ENCODE measurements around the gene ADAMTSL5. TPM values are rescaled to one million over a fixed set of nuclear protein-coding genes. Genes with fewer than 3 reads are reported as not detected.
A peak's percentile ranks its signal among the peaks of the same experiment; 100 is the strongest.
"Not testable (repeated sequence)": the region's sequence is repeated elsewhere in the genome, so short reads cannot be mapped to it uniquely, and the experiment has no call there.

ADAMTSL5 gene
- total RNA-seq, 5 donors from 2014 or later (not counting 1 experiment from before 2014, with no cell fraction given): 5.7 to 7.9 (median 6.9) TPM

DNA sequence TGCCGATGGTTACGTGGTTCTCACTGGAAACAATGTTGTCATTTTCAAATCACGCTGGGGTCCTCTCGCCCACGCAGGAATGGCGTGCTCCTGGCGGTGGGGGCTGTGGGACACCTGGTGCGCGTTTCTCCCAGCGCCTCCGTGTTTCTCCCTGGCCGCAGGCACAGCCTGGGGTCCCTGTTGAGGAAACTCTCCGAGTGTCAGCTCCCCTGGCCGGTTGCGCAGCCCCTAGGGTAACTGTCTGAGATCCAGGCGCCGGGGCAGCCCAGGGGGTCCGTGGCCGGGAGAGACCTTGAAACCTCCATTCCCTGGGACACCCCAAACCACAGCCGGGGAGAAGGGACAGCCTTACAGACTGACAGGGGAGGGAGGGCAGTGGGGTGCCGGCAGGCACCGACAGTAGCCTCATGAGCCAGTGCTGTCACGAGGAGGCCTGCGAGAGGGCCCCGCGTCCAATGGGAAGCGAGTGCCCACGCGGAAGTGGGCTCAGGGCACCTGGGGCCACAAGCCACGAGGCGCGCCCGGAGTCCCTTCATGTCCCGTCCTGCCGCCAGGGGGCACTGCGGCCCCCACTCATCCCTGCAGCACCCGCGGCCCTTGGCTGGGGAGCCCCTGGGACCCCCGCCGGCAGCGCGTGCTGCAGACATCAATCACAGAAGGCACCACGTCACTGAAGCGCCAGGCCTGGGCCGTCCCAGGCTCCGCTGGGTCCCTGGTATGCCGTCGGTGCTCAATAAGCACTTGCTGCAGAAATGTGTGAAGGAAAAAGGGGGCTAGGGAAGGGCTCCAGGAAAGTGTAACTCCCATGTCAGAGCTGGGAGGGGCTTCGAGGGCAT, 9.5 kb downstream of the ADAMTSL5 start:
- no peaks in the 10 kb centered on the region for H3K36me3 Mint-ChIP-seq
- 10% methylated on average over 44 of the region's 49 CpGs for WGBS (ENCODE audit: insufficient coverage)
- ChIA-PET CTCF (no interaction called here), POLR2A (no interaction called here)
- H3K4me1 Mint-ChIP-seq: peaks cover 11 to 16% (median 14%) of the 10 kb centered on the region in 3 donors
- H3K27ac Mint-ChIP-seq: no peak overlapping the region
- ATAC-seq (replicated peaks in 1 of 4) (peak in 3 of 4 experiments; percentile 11 to 33 (median 29)), DNase-seq (peak in 29 of 35 experiments; percentile 26 to 76 (median 51))
- no peaks in the 10 kb centered on the region for H3K9me3 ChIP-seq
- H3K9me3 Mint-ChIP-seq: no peaks in the 10 kb centered on the region
- peaks cover 3 to 6% of the 10 kb centered on the region in 2 donors for H3K27me3 Mint-ChIP-seq
- H3K27ac ChIP-seq (ENCODE audit: low read length): no peak overlapping the region
- H3K4me3 Mint-ChIP-seq: peak overlapping the region in 1 of 3 donors; percentile 31
- H3K36me3 ChIP-seq (ENCODE audit: control insufficient read depth in 2 of 2, extremely low read depth in 1 of 2, insufficient read depth in 1 of 2, low read length in 1 of 2): no peaks in the 10 kb centered on the region
- H3K4me1 ChIP-seq (ENCODE audit: control insufficient read depth in 1 of 2, extremely low read depth in 1 of 2, insufficient read depth in 2 of 2, low read length in 2 of 2): peaks cover 0 to 28% of the 10 kb centered on the region in 2 experiments
- H3K27me3 ChIP-seq (replicated peaks in 1 of 2; ENCODE audit: control insufficient read depth in 2 of 2, extremely low read depth in 1 of 2, insufficient read depth in 2 of 2, low read length in 1 of 2): peaks cover 0 to 56% of the 10 kb centered on the region in 2 experiments
- no peak overlapping the region for H3K4me3 ChIP-seq (ENCODE audit: control insufficient read depth in 1 of 2, extremely low read depth in 1 of 2, low read length in 1 of 2)

DNA sequence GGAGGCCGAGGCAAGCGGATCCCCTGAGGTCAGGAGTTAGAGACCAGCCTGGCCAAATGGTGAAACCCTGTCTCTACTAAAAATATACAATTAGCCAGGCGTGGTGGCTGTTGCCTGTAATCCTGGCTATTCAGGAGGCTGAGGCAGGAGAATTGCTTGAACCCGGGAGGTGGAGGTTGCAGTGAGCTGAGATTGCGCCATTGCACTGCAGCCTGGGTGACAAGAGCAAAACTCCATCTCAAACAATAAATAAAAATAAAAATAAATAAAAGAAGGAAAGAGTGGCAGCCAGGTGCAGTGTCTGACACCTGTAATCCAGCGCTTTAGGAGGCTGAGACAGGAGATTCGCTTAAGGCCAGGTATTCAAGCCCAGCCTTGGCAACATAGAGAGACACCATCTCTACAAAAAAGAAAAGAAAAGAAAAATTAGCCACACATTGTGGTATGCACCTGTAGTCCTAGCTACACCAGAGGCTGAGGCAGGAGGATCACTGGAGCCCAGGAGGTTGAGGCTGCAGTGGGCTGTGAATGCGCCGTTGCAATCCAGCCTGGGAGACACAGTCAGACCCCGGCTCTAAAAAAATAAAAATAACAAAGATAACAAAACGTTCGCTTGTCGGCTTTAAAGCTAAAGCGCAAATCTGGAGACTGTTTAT, 10.3 kb downstream of the ADAMTSL5 start:
- peaks cover 3 to 7% of the 10 kb centered on the region in 2 donors for H3K27me3 Mint-ChIP-seq
- ChIA-PET POLR2A (no interaction called here), CTCF (no interaction called here)
- H3K4me1 ChIP-seq (ENCODE audit: control insufficient read depth in 1 of 2, extremely low read depth in 1 of 2, insufficient read depth in 2 of 2, low read length in 2 of 2): peaks cover 0 to 21% of the 10 kb centered on the region in 2 experiments
- no peak overlapping the region for H3K4me3 ChIP-seq (ENCODE audit: control insufficient read depth in 1 of 2, extremely low read depth in 1 of 2, low read length in 1 of 2)
- H3K9me3 ChIP-seq: no peaks in the 10 kb centered on the region
- no peaks in the 10 kb centered on the region for H3K36me3 Mint-ChIP-seq
- ATAC-seq (replicated peaks in 1 of 4): no peak
- H3K4me1 Mint-ChIP-seq: peaks cover 7 to 12% (median 9%) of the 10 kb centered on the region in 3 donors
- H3K36me3 ChIP-seq (ENCODE audit: control insufficient read depth in 2 of 2, extremely low read depth in 1 of 2, insufficient read depth in 1 of 2, low read length in 1 of 2): no peaks in the 10 kb centered on the region
- H3K4me3 Mint-ChIP-seq: peak overlapping the region in 1 of 3 donors; percentile 31
- no peaks in the 10 kb centered on the region for H3K9me3 Mint-ChIP-seq
- 52% methylated on average over 6 of the region's 14 CpGs for WGBS (ENCODE audit: insufficient coverage)
- H3K27me3 ChIP-seq (replicated peaks in 1 of 2; ENCODE audit: control insufficient read depth in 2 of 2, extremely low read depth in 1 of 2, insufficient read depth in 2 of 2, low read length in 1 of 2): peaks cover 0 to 57% of the 10 kb centered on the region in 2 experiments
- H3K27ac ChIP-seq (ENCODE audit: low read length): no peak overlapping the region
- H3K27ac Mint-ChIP-seq: no peak overlapping the region
- DNase-seq: no peak

DNA sequence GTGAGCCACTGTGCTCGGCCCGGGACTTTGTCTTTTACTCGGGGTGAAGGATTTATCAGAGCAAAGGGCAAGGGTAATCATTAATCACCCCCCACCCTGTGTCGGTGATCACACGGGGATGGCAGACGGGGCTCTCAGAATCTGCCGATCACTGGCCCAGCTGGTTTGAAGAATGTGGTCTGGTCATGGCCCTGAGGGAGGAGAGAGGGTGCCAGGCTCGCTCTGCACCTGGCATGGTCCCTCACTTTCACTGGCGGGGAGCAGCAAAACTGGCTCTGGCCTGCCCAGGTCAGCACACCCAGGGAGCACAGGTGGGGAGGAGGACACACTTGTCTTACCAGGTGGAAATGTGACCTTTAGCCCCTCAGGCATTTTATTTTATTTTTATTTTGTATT, 11.6 kb downstream of the ADAMTSL5 start:
- Histone ChIP-seq H3K9me3 (no peaks in the 10 kb centered on the region), H3K36me3 (ENCODE audit: control insufficient read depth in 2 of 2, extremely low read depth in 1 of 2, insufficient read depth in 1 of 2, low read length in 1 of 2) (no peaks in the 10 kb centered on the region), H3K4me1 (ENCODE audit: control insufficient read depth in 1 of 2, extremely low read depth in 1 of 2, insufficient read depth in 2 of 2, low read length in 2 of 2) (peaks cover 0 to 12% of the 10 kb centered on the region in 2 experiments), H3K27me3 (replicated peaks in 1 of 2; ENCODE audit: control insufficient read depth in 2 of 2, extremely low read depth in 1 of 2, insufficient read depth in 2 of 2, low read length in 1 of 2) (peaks cover 0 to 54% of the 10 kb centered on the region in 2 experiments), H3K4me3 (ENCODE audit: control insufficient read depth in 1 of 2, extremely low read depth in 1 of 2, low read length in 1 of 2) (no peak overlapping the region), H3K27ac (ENCODE audit: low read length) (no peak overlapping the region)
- peaks cover 1 to 9% (median 7%) of the 10 kb centered on the region in 3 donors for H3K4me1 Mint-ChIP-seq
- WGBS (ENCODE audit: insufficient coverage): 100% methylated on average over 1 of the region's 9 CpGs
- H3K36me3 Mint-ChIP-seq: no peaks in the 10 kb centered on the region
- H3K27me3 Mint-ChIP-seq: peaks cover 3 to 7% of the 10 kb centered on the region in 2 donors
- ATAC-seq (replicated peaks in 1 of 4): no peak
- H3K4me3 Mint-ChIP-seq: no peak overlapping the region
- no peak for DNase-seq
- ChIA-PET CTCF (no interaction called here), POLR2A (interaction anchor here in 1 of 2 donors (0.7 kb wide), 1 partner anchor 12 kb away, joined by 3 read pairs; no protein-coding TSS in a partner anchor)
- H3K27ac Mint-ChIP-seq: no peak overlapping the region
- H3K9me3 Mint-ChIP-seq: no peaks in the 10 kb centered on the region

DNA sequence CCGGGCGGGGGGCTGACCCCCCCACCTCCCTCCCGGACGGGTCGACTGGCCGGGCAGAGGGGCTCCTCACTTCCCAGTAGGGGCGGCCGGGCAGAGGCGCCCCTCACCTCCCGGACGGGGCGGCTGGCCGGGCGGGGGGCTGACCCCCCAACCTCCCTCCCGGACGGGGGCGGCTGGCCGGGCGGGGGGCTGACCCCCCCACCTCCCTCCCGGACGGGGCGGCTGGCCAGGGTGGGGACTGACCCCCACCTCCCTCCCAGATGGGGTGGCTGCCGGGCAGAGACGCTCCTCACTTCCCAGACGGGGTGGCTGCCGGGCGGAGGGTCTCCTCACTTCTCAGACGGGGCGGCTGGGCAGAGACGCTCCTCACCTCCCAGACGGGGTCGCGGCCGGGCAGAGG, 13.6 kb downstream of the ADAMTSL5 start:
- H3K4me3 Mint-ChIP-seq; H3K27ac Mint-ChIP-seq; H3K4me1 Mint-ChIP-seq; H3K9me3 ChIP-seq; H3K27ac ChIP-seq (ENCODE audit: low read length); CTCF ChIA-PET; H3K27me3 Mint-ChIP-seq; DNase-seq; H3K36me3 ChIP-seq (ENCODE audit: control insufficient read depth in 2 of 2, extremely low read depth in 1 of 2, insufficient read depth in 1 of 2, low read length in 1 of 2); ATAC-seq (replicated peaks in 1 of 4); H3K4me3 ChIP-seq (ENCODE audit: control insufficient read depth in 1 of 2, extremely low read depth in 1 of 2, low read length in 1 of 2); POLR2A ChIA-PET; H3K9me3 Mint-ChIP-seq; H3K36me3 Mint-ChIP-seq: not testable (repeated sequence)
- H3K27me3 ChIP-seq (replicated peaks in 1 of 2; ENCODE audit: control insufficient read depth in 2 of 2, extremely low read depth in 1 of 2, insufficient read depth in 2 of 2, low read length in 1 of 2): peaks cover 0 to 40% of the 10 kb centered on the region in 2 experiments
- H3K4me1 ChIP-seq (ENCODE audit: control insufficient read depth in 1 of 2, extremely low read depth in 1 of 2, insufficient read depth in 2 of 2, low read length in 2 of 2): peaks cover 0 to 12% of the 10 kb centered on the region in 2 experiments
- WGBS (ENCODE audit: insufficient coverage): no CpG with 5 or more reads among the region's 34 CpGs

DNA sequence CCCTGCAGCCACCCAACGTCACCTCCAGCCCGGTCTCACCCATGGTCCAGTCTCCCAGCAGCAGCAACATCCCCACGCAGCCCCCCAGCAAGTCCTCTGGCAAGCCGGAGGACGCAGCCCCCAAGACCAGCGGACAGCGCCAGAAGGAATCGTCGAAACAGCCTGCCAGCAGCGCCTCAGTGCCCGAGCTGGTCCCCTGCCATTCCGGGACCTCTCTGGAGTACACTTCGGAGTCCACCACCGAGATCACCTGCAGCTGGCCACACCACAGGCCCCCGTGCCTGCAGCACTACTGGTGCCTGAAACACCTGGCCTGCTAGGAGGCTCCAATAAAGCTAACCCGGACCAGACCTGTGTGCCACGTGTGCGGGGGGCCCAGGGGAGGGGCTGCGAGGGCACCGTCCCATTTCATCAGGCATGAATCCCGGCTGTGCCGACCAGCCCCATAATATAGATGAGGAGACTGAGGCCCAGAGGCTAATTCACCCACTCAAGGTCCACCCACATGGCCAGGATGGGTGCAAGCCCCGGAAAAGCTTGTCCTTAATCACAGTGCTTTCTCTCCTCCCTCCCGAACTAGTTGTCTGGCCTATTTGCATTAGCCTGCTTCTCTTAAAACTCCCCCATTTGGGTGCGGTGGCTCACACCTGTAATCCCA, 15.1 kb downstream of the ADAMTSL5 start:
- H3K9me3 ChIP-seq: no peaks in the 10 kb centered on the region
- peaks cover 2 to 3% of the 10 kb centered on the region in 2 donors for H3K27me3 Mint-ChIP-seq
- H3K27ac Mint-ChIP-seq: no peak overlapping the region
- H3K4me3 ChIP-seq (ENCODE audit: control insufficient read depth in 1 of 2, extremely low read depth in 1 of 2, low read length in 1 of 2): no peak overlapping the region
- no peaks in the 10 kb centered on the region for H3K4me1 ChIP-seq (ENCODE audit: control insufficient read depth in 1 of 2, extremely low read depth in 1 of 2, insufficient read depth in 2 of 2, low read length in 2 of 2)
- no peak overlapping the region for H3K4me3 Mint-ChIP-seq
- POLR2A ChIA-PET: no interaction called here
- ATAC-seq (replicated peaks in 1 of 4): no peak
- no peaks in the 10 kb centered on the region for H3K36me3 ChIP-seq (ENCODE audit: control insufficient read depth in 2 of 2, extremely low read depth in 1 of 2, insufficient read depth in 1 of 2, low read length in 1 of 2)
- H3K27me3 ChIP-seq (replicated peaks in 1 of 2; ENCODE audit: control insufficient read depth in 2 of 2, extremely low read depth in 1 of 2, insufficient read depth in 2 of 2, low read length in 1 of 2): peaks cover 0 to 24% of the 10 kb centered on the region in 2 experiments
- CTCF ChIA-PET: no interaction called here
- no peak for DNase-seq
- H3K4me1 Mint-ChIP-seq: peaks cover 0 to 2% (median 2%) of the 10 kb centered on the region in 3 donors
- no peaks in the 10 kb centered on the region for H3K36me3 Mint-ChIP-seq
- H3K9me3 Mint-ChIP-seq: no peaks in the 10 kb centered on the region
- no peak overlapping the region for H3K27ac ChIP-seq (ENCODE audit: low read length)
- 84% methylated on average over 16 of the region's 25 CpGs for WGBS (ENCODE audit: insufficient coverage)
